Bronchus fibroblast of lung (primary cell): Measurements from ENCODE around the gene GBX1. TPM values are rescaled to one million over a fixed set of nuclear protein-coding genes. Genes with fewer than 3 reads are reported as not detected.

Experiments
- total RNA-seq: library from RNA; depleted of rRNA; stranded (reverse); fragments of >200 nt; gene quantifications from 2 replicates; pipeline ENCODE4 v1.2.3, GENCODE V29; 2015

Gene GBX1
- total RNA-seq: not detected in 2 replicates

GRCh38 chr7:151167197-151167961 is at the start of gene GBX1:
Gene GBX1, minus strand, starts transcription at chr7:151167694. Its CDS starts 146 bp downstream, at chr7:151167548.

GRCh38 chr7:151210087-151210854 is 42.8 kb upstream of the GBX1 start, which contains the start of gene H2BK1:
Gene H2BK1, minus strand, starts transcription at chr7:151210488. Its CDS starts 170 bp downstream, at chr7:151210318.

GRCh38 chr7:151186640-151187408 is 19.3 kb upstream of the GBX1 start, which contains the start of gene ASB10:
Gene ASB10, minus strand, starts transcription at chr7:151187250. Its CDS starts 120 bp downstream, at chr7:151187130.

Other genes starting within 250 kb of the GBX1 start
- gene KCNH2, start 189.4 kb downstream of the GBX1 start, total RNA-seq: 0.15 TPM in 1 of 2 replicates, not detected in the other
- 4.3 and 4.9 TPM in 2 replicates for gene NOS3, start 176.7 kb downstream of the GBX1 start, total RNA-seq
- 0.15 TPM in 1 of 2 replicates, not detected in the other for gene ATG9B, start 143.2 kb downstream of the GBX1 start, total RNA-seq
- gene ABCB8, start 139.2 kb downstream of the GBX1 start, total RNA-seq: 41.2 and 44.2 TPM in 2 replicates
- gene ASIC3, start 119.2 kb downstream of the GBX1 start, total RNA-seq: under 0.01 and 0.17 TPM in 2 replicates
- gene CDK5, start 109.8 kb downstream of the GBX1 start, total RNA-seq: 18.7 and 23.5 TPM in 2 replicates
- 68.6 and 91.9 TPM in 2 replicates for gene SLC4A2, start 108.1 kb downstream of the GBX1 start, total RNA-seq
- gene FASTK, start 86.9 kb downstream of the GBX1 start, total RNA-seq: 69.6 and 71.1 TPM in 2 replicates
- 75.5 and 79.1 TPM in 2 replicates for gene TMUB1, start 84.2 kb downstream of the GBX1 start, total RNA-seq
- 29.9 and 33.4 TPM in 2 replicates for gene AGAP3, start 81.2 kb downstream of the GBX1 start, total RNA-seq
- gene ASB10, start 19.6 kb upstream of the GBX1 start, total RNA-seq: not detected in 2 replicates
- gene H2BK1, start 42.8 kb upstream of the GBX1 start, total RNA-seq: not detected in 2 replicates
- 63.2 and 67.9 TPM in 2 replicates for gene ABCF2, start 59.5 kb upstream of the GBX1 start, total RNA-seq
- 46.1 and 47.4 TPM in 2 replicates for gene CHPF2, start 64.8 kb upstream of the GBX1 start, total RNA-seq
- 22.4 and 26.9 TPM in 2 replicates for gene SMARCD3, start 81.0 kb upstream of the GBX1 start, total RNA-seq
- 22.7 and 29.6 TPM in 2 replicates for gene NUB1, start 174.1 kb upstream of the GBX1 start, total RNA-seq
- gene WDR86, start 242.3 kb upstream of the GBX1 start, total RNA-seq: 3.9 and 6.7 TPM in 2 replicates